ENCODE measurements around the gene ZNF579. TPM values are rescaled to one million over a fixed set of nuclear protein-coding genes. Genes with fewer than 3 reads are reported as not detected.

ZNF579 gene
- total RNA-seq, 1 donor from 2014 or later, result 10.9 TPM

DNA sequence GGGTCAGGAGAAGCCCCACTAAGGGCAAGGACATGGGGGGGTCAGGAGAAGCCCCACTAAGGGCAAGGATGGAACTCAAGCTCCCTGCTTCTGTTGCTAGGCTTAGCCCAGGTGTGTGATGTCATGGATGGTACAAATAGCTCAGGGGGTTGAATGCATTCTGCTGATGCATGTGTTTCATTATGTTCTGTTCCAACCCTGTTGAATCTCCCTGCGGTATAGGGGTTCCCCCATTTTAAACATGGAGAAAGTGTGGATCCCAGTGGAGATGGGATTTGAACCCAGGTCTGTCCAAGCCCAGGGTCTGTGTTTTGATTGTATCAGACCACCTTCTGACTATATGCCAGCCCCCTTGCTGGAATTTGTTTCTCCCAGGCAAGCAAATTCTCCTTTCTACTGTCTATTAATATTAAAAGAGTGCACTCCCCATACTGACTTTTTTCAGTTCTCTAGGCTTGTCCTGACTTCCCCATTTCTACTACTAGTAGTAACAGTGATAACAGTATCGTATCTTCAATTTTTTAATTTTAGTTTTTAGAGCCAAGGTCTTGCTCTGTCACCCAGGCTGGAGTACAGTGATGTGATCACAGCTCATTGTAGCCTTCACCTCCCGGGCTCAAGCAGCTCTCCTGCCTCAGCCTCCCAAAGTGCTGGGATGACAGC is 31.5 kb upstream of the ZNF579 start:
- no peak for DNase-seq (ENCODE audit: low spot score)

DNA sequence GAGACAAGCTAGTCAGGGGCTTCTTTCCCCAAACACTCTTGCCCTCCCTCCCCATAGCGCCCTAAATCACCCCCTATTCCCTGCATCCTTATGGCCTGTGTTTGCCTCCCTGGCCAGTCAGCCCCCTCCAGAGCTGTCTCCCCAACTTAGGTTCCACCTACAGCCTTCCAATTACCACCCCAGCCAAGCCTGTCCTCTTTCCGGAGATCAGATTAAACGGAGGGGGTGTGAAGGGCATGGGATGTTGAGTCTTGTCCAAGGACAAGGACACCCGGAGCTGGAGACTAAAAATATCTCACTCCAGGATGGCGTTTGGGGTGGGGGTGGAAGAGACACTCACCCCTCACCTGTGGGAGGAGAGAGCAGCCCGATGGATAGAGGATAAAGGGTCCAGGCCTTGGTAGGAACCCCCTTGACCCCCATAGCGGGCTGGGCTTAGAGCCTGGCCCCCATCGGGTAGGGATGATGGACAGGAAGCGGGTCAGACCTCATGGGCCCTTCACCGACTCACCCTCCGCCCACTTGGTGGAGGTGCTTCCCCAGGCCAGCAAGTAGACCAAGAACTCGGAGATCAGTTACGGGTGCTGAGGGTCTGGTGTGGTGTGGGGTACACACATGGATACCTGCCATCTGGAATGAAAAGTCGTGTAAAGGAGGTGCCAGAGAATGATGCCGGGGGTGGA is 30.8 kb upstream of the ZNF579 start:
- no peak for DNase-seq (ENCODE audit: low spot score)

DNA sequence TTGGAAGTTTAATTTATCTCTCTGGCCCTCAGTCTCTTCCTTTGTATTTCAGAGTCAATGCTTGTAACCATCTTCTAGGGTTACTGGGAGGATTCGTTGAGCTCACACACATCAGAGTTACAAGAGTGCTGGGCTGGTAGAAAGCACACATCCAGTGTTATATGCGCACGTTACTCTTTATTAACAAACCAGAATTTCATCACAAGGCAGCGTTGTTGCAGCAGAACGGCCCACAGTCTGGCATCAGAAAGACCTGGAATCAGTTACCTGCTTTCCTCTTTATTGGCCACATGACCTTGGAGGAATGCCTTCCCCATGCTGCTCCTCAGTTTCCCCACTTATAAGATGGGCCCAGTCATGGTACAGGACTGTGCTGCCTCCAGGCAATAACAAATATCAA is 28.7 kb upstream of the ZNF579 start:
- DNase-seq (ENCODE audit: low spot score), result no peak

DNA sequence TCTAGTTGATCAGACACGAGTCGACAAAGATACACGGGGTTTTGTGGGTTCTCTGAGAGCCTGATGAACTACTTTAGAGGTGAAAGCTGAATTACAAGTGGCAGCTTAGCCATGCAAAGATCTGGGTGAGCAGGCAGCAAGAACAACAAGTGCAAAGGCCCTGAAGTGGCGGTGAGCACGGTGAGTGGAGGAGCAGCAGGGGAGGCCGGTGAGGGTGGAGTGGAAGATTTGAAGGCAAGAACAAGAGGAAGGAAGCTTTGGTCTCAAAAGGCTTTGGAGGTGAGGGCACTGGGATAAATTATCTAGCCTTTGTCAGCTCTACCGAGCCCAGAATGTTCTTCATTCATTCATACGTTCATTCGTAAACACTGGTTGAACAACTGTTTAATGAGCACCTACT is 26.2 kb upstream of the ZNF579 start:
- DNase-seq (ENCODE audit: low spot score), result no peak

DNA sequence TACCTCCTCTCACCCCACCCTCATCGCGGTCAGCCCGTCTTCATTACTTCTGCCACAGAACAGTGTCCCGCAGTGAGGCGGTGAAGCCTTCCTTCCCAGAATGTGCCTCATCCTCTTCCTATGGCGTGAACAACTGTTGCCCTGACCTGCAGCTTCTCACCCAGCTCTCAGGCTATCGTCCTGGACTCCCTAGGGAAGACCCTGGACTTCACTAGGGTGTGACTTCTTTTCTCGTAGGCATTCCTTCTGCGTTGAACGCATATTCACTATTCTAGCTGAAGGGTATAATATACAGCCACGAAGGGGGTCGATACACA is 25.8 kb upstream of the ZNF579 start:
- no peak for DNase-seq (ENCODE audit: low spot score)

DNA sequence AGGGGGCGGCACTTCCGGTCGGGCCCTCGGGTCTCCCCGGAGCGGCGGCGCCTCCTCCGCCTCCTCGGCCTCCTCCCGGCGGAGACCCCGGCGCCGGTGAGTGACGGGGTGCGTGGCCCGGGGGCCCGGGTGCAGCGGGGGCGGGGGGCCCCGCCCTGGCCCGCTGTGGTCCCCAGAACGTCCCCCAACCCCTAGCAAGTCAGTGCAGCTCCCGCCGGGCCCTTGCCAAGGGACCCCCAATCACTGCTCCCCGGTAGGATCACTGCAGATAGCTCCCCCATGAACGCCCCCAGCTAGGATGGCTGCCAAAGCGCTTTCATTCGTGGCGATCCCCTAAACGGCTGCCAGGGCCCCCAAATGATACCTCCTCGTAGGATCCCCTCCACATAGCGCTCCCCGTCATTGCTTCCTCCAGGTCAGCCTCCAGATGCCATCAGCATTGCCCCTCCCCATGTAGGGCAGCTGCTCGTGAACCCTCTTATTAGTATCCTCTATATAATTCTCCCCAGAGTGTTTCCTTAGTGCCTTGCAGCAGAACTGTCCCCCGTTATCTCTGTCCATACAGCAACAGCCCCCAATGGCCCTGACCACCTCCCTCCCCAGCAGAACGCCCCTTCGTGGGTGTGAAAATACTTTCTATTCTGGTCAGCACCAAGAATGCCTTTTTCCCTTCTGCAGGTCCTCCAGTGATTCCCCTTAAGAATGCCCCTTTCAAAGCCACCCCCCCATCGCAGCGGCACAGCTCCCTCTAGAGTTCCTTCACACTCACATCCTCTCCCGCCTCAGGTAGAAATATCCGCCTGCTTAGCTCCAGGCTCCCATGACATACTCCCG is 25.2 kb upstream of the ZNF579 start, which contains the start of gene ZNF865:
Gene ZNF865 (plus strand): TSS at position 11 of the 834 bp plus-strand sequence. CDS start 7,972 bp downstream, outside the sequence.
- DNase-seq (ENCODE audit: low spot score), result no peak

DNA sequence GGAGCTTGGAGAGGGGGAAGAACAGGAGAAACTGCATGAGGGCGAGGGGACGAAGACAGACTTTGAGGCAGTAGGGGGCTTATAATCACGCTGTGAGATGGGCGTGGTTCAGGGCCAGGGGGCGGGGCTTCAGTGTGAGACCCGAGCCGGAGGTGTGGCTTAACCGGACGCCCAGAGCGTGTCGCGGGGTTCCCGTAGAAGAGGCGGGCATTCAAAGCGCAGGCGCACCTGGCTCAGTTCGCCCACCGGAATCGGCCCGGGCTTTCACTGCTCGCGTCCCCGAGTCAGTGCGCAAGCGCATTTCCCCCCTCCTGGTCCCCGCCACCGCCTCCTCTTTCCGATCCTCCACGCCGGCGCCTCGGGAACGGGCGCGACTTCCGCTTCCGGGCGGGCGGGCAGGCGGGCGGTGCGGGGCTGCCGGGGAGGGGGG is 24.6 kb upstream of the ZNF579 start:
- peak; percentile 100 for DNase-seq (ENCODE audit: low spot score)

DNA sequence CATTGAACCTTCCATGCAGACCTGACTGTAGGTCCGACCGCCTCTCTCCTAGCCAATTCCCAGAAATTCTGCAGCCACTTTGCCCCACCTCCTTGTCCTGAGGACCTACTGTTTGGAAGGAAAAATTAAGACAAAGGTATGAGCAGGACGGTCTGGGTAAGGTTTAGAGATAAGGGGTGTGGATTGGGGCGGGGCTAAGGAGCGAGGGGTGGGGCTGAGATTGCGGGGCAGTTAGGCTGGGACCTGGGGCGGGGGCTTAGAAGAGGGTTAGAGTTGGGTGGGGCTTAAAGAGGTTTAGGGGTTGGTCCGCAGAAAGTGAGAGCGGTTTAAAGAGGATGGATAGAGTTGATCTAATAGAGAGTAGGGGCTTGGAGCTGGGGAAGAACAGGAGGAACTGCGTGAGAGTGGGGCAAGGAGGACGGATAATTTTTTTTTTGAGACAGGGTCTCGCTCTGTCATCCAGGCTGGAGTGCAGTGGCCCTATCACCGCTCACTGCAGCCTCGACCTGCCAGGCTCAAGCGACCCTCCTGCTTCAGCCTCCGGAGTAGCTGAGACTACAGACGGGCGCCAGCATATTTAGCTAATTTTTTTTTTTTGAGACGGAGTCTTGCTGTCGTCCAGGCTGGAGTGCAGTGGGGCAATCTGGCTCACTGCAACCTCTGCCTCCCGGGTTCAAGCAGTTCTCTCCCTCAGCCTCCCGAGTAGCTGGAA is 23.1 kb upstream of the ZNF579 start:
- DNase-seq (ENCODE audit: low spot score), result no peak

DNA sequence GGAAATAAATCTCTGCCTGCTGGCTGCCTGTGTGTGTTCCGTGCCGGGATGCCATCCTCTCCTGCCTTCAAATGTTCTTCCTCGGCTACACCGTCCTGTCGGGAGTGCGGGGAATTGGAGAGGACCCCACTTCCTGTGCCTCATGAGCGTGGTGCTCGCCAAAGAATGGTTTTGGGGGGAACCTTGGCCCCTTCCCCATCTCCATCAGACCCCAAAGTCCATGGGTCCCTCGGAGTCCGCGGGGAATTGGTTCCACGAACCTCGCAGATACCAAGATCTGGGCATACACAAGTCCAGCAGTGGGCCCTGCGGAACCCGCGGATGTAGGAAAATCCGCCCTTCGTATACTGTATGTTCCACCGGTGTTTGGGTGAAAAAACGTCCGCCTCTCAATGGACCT is 22.5 kb upstream of the ZNF579 start:
- DNase-seq (ENCODE audit: low spot score), result no peak

DNA sequence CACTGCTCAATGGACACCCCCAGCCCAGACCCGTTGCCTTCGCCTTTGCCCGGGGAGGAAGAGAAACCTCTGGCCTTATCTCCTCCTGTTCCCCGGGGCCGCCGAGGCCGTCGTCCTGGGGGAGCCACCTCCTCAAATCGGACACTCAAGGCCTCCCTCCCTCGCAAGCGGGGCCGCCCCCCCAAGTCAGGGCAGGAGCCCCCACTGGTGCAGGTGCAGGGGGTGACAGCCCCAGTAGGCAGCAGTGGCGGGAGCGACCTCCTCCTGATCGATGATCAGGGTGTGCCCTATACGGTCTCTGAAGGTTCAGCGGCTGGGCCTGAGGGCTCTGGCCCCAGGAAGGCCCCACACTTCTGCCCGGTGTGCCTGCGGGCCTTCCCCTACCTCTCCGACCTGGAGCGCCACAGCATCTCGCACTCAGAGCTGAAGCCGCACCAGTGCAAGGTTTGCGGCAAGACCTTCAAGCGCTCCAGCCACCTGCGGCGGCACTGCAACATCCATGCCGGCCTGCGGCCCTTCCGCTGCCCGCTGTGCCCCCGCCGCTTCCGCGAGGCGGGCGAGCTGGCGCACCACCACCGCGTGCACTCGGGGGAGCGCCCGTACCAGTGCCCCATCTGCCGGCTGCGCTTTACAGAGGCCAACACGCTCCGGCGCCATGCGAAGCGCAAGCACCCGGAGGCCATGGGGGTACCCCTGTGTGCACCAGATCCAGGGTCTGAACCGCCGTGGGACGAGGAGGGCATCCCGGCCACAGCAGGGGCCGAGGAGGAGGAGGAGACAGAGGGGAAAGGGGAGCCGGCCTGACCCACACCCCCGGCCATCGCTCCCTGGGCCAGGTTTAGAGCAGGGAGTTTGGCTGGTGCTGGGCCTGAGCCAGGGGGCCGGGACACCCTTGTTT is 21.7 kb upstream of the ZNF579 start:
- DNase-seq (ENCODE audit: low spot score), result no peak

DNA sequence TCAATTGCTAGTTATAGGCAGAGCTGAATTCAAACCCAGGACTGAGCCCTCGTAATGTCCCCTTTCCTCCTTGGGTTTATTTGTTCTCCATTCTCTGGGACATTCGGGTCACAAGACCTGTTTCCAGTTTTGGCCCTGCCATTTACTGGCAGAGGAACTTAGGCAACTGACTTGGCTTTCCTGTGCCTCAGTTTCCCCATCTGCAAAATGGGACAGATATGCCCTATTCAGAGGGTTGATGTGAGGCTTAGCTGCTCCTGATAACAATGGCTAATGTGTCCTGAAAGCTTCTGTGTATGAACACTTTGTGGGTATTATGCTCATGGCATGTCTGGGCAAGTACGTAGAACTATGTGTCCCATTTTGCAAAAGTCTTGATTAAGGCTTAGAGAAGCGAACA is 20.4 kb upstream of the ZNF579 start:
- no peak for DNase-seq (ENCODE audit: low spot score)

DNA sequence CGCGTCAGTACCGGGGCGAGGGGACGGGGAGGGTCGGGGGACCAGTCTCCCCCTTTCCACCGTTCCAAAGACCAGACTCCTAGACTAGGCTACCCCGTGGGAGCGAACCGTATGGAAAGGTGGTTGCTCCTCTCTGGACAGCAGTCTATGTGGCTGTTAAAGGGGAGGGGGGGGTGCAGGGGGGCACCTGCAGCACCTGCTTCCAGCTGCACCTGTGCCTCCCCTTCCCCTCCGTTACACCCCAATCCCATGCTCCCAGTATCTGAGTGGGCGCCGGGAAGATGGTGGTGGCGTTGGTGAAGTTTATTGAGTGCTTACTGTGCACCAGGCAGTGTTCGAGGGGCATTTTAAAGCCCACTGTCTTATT is 20.0 kb upstream of the ZNF579 start:
- no peak for DNase-seq (ENCODE audit: low spot score)

DNA sequence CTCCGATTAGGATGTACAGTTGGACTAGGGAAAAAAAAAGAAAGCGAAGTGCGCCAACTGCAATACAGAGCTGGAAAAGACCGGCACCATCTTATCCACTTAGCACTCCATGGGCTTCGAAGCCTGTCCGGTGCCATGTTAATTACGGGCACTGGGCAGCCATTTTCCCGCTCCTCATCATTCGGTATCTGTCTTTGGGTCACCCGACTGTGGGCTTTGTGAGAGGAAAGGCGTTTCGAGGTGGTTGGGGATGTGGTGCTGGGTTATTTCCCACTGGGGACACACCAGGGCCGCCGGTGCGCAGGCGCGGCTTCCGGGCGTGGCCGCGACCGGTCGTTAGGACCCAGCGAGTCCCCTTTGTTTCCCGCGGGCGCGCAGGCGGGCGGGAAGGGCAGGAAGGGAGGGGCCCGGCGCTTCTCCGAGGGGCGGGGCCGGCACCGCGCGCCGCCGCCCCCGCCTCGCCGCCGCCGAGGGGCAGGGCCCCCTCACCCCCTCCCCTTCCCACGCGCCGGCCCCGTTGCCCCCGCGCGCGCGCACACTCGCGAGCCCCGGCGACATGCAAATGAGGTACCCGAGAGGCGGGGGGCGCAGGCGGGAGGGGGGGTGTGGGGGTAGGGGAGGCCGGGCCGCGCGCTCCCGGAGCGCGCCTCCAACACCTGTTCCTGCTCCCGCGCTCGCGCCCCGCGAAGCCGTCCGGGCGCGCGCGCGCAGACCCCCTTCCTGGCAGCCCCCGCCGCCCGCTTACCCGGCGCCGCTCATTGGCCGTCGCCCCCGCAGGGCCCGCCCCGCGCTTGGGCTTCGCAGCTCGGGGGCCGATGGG is 19.4 kb upstream of the ZNF579 start, which contains the start of gene ZNF524:
Gene ZNF524 (plus strand): TSS at position 447 of the 820 bp plus-strand sequence. CDS start 1,825 bp downstream, outside the sequence.
- DNase-seq (ENCODE audit: low spot score), result no peak

DNA sequence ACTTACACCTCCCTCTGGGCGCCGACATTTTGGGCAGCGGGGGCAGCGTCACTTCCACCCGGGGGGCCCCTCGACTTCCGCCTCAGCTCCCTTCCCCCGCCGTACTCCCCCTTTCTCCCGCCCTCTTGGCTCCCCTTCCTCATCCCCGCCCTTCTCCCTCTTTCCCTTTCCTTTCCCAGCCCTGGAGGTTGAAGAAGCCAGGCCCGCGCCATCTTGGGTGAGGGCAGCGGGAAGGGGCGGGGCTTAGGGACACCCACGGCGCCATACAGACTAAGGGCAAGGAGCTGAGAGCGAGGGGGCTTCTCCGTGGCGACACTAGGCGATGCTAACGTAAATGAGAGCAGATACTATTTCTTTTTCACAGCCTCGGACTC is 18.8 kb upstream of the ZNF579 start, which contains the start of gene FIZ1:
Gene FIZ1 (minus strand): TSS at position 50 of the 374 bp plus-strand sequence. CDS start 1,652 bp downstream, outside the sequence.
- peak; percentile 97 for DNase-seq (ENCODE audit: low spot score)

DNA sequence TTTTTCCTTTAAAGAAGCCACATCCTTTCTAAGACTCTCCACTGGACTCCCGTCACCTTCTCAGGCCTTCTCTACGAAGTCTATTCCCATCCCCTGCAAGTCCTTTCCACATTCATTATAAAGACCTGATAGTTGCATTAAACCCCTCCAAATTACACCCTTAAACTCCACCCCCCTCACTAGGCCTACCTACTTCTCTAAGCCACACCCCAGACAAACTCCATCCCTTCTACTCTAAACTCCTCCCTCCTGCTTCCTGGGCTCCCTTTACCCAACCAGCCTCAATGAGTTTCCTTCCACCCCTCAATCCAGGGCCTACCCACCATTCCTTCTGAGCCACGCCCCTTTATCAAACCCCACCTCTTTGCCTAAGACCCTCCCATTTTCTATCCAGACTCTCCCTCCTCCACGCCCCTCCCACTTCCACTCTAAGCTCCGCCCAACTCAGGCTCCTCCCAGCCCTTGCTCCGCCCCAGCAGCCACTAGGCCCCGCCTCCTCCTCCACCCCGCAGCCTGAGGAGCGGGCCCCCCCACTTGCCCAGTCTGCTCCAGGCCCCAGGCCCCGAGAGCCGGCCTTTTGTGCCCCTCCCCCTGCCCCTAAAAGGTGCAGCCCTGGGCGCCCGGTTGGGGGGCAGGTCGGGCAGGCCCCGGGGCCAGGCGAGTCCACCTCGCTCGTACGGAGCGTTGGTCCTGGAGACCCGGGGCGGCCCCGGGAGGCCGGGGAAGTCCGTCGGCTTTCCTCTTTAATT is 18.2 kb upstream of the ZNF579 start:
- DNase-seq (ENCODE audit: low spot score), result peak; percentile 97

DNA sequence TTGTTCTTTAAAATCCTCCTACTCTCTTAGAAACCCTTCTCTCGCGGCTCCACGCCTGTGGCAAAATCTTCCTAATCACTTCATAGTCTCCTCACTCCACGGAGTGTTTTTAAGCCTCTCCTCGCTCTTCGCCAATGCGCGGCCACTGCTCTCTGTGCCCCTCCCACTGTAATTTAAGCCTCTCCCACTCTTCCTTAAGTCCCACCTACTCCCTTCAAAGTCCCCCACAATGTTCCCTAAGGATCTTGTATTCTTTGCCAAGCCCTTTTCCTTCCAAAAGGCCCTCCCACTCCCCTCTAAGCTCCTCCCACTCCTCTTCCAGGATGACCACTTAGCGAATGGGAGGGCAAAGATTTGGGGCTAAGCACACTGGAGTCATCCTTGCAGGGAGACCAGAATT is 17.4 kb upstream of the ZNF579 start:
- no peak for DNase-seq (ENCODE audit: low spot score)

DNA sequence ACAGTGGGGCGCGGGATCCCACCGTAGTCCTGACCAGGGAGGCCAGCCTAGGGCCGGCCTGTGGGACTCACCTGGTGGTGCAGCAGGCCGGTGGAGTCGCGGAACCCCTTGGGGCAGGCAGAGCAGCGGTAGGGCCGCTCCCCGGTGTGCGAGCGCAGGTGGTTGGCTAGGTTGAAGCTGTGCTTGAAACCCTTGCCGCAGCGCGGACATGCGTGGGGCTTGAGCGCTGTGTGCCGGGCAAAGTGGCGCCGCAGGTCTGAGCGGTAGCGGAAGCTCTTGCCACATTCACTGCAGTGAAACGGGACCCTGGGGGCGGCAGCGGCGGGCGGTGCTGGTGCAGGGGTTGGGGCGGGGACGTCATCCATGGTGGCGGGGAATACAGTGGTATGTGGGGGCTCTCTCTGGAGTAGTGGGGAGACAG is 16.9 kb upstream of the ZNF579 start:
- no peak for DNase-seq (ENCODE audit: low spot score)

DNA sequence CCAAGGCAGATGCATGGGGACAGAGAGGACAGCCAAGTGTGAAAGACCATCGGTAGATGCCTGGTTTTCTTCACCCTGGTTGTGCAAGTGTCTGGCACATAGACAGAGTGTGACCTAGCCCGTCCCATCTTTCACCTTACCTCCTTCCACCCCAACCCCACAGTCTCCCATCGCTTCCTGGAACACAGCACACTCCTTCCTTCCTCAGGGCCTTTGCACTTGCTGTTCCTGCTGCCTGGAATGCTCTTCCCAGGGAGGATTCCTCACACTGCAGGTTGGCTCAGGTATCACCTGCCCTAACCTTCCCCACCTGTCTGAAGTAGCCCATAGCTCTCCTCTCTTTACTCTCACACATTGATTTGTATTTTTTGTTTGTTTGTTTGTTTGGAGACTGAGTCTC is 15.7 kb upstream of the ZNF579 start:
- no peak for DNase-seq (ENCODE audit: low spot score)
